HG03565 (cell line): ENCODE measurements around the gene KDM5B.

Source experiments
- ATAC-seq: cut with Tn5 transposase; IDR thresholded peaks from one replicate; pipeline ENCODE4 v1.9.1; 2021; ENCODE audit warnings: mild to moderate bottlenecking, moderate library complexity; ENCODE audit not compliant: unreplicated experiment

KDM5B gene

GRCh38 chr1:202689082-202689481 is 119.1 kb downstream of the KDM5B start:
- no peak for ATAC-seq

DNA sequence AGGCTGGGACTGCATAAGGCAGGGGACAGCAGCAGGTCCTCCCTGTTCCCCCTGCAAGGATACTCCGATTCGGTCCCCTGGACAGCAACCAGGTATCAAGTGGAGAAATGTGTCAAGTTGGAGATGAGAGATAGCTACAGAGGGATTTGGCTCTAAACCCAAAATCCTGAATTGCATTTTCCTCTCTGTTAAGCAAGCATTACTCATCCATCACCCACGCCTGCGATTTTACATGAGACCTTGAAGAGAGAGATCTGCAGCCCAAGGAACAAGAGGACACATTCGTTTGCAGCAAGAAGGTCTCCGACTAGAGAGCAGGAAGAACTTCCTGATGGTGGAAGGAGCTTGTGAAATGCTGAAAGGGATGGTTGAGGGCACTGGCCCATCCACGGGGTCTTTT is 119.8 kb downstream of the KDM5B start:
- no peak for ATAC-seq

DNA sequence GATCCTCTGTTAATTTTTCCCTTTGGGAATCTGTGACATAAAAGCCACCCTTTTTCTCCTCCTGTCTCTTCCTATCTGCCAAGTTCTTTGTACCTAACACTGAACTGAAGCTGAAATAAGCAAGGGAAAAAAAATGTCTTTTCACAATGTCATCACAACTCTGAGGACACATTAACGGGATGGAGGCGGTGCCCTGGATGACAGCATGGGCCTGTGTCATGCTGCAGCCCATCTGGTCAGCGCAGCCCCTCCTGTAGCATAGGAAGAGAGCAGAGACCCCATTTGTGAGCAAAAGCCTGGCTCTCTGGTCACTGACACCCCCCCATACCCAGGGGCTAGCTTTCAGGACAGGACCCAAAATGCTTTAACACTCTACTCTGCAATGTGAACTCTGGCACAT is 120.4 kb downstream of the KDM5B start:
- no peak for ATAC-seq

DNA sequence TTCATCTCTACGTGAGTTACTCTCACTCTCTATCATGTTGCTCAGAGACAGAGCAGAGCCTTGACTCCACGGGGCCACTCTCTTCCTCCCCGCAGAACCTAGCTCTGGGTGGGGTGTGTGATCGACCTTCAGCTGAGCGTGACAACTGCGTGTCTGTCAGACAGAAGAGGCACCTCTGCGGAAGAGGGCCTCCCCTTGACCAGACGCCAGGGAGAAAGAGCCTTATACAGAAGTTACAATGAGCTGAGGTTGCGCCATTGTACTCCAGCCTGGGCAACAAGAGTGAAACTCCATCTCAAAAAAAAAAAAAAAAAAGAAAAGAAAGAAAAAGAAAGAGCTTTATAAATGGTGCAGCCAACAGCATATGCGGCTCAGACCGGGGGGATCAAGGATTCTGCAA is 120.9 kb downstream of the KDM5B start:
- ATAC-seq: no peak

DNA sequence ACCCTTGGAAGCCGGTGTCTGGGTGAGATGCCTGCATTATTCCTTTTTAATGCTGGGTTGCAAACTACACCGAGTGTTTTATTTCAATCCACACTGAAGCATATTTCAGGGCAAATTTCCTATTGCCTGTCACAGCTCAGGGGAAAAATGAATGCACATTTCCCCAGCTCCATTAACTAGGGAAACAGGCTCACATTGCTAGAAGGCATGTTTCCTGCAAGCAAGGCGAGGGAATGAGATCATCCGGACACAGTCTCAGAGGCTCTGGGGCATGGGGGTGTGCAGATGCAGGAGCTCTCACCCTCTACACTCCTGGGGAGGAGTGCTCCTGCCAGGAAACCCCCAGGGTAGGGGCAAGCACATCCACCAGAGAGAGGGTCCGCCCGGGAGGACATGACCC is 122.6 kb downstream of the KDM5B start:
- ATAC-seq: no peak

DNA sequence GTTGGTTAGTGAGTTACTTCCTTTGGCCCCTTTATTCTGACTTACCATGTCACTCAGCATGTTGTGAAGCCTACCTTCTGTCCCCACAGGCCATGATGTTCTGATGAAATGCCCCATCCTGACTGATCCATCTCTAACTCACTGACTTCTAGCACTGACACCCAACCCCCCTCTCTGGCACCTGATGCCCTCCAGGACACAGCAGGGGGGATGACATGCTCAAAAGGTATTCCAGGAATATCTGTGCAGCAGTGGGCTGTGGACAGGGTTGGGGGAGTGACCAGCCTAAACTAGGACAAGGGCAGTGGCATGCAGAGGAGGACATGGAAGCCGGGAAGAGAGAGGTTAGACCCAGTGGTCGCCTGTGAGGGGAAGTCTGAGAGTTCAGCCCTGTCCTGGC is 123.5 kb downstream of the KDM5B start:
- no peak for ATAC-seq

- no peak for ATAC-seq
These were observed 125.2 kb downstream of the KDM5B start for GRCh38 chr1:202683029-202683428.

- no peak for ATAC-seq
These were observed 125.7 kb downstream of the KDM5B start for GRCh38 chr1:202682477-202682876.

GRCh38 chr1:202681736-202682420 is 126.3 kb downstream of the KDM5B start:
- no peak for ATAC-seq

GRCh38 chr1:202680586-202681352 is 127.5 kb downstream of the KDM5B start:
- no peak for ATAC-seq

- no peak for ATAC-seq
These were observed 128.6 kb downstream of the KDM5B start for GRCh38 chr1:202679406-202680177.

GRCh38 chr1:202677433-202677832 is 130.8 kb downstream of the KDM5B start:
- no peak for ATAC-seq
